GM12874 (cell line): ENCODE measurements around the gene KCNIP4.

Experiments
- CTCF ChIP-seq: IDR thresholded peaks from 2 replicates; pipeline ENCODE4 v1.5.1; 2011; ENCODE audit warnings: low read depth, mild to moderate bottlenecking, control low read depth, low read length, moderate library complexity; ENCODE audit not compliant: insufficient read depth

KCNIP4 gene

GRCh38 chr4:21090094-21090666, 858.4 kb downstream of the KCNIP4 start:
- no peak for TF ChIP-seq CTCF

- TF ChIP-seq CTCF, result no peak
Observed at GRCh38 chr4:21083413-21083812, 865.2 kb downstream of the KCNIP4 start.

- TF ChIP-seq CTCF, result no peak
Observed at GRCh38 chr4:21077967-21078366, 870.6 kb downstream of the KCNIP4 start.

GRCh38 chr4:21067351-21067750, 881.2 kb downstream of the KCNIP4 start:
- TF ChIP-seq CTCF, result no peak

GRCh38 chr4:21061902-21062301, 886.7 kb downstream of the KCNIP4 start:
- TF ChIP-seq CTCF, result no peak

GRCh38 chr4:21046141-21046540, 902.4 kb downstream of the KCNIP4 start:
- no peak for TF ChIP-seq CTCF

- no peak for TF ChIP-seq CTCF
Observed at GRCh38 chr4:21045119-21045518, 903.5 kb downstream of the KCNIP4 start.
